Effector memory CD4-positive, alpha-beta T cell (primary cell): ENCODE data around the gene PELI3.

Experiments
- DNase-seq, 3 donors: peaks; one replicate each; pipeline ENCODE4 v3.0.0-alpha.2; 2020
- H3K27ac ChIP-seq: 2 replicates; pipeline ENCODE4 v1.7.0; 2013; ENCODE audit warnings: mild to moderate bottlenecking, low read length, moderate library complexity; ENCODE audit not compliant: insufficient read depth, poor library complexity, severe bottlenecking
- H3K27me3 ChIP-seq: replicated peaks from 2 replicates; pipeline ENCODE4 v1.7.0; 2013; ENCODE audit warnings: mild to moderate bottlenecking, low read length; ENCODE audit not compliant: insufficient read depth, control insufficient read depth, poor library complexity, severe bottlenecking
- H3K36me3 ChIP-seq: 2 replicates; pipeline ENCODE4 v1.7.0; 2013; ENCODE audit warnings: mild to moderate bottlenecking, low read length, moderate library complexity; ENCODE audit not compliant: control insufficient read depth, insufficient read depth
- H3K4me1 ChIP-seq: 2 replicates; pipeline ENCODE4 v1.7.0; 2013; ENCODE audit warnings: low read length, mild to moderate bottlenecking; ENCODE audit not compliant: control insufficient read depth, insufficient read depth, poor library complexity, severe bottlenecking
- H3K4me3 ChIP-seq: 2 replicates; pipeline ENCODE4 v1.7.0; 2013; ENCODE audit warnings: low read length, low read depth, mild to moderate bottlenecking; ENCODE audit not compliant: insufficient read depth, poor library complexity, severe bottlenecking
- H3K9me3 ChIP-seq: 2 replicates; pipeline ENCODE4 v1.7.0; 2013; ENCODE audit warnings: mild to moderate bottlenecking, low read length, moderate library complexity; ENCODE audit not compliant: control insufficient read depth
- total RNA-seq, 3 donors: gene quantifications; one replicate each; lab custom pipeline; 2026; lab: John Stamatoyannopoulos, UW

Gene PELI3
- total RNA-seq = 10.1 to 16.3 (median 11.1) reads per million in 3 donors

DNA sequence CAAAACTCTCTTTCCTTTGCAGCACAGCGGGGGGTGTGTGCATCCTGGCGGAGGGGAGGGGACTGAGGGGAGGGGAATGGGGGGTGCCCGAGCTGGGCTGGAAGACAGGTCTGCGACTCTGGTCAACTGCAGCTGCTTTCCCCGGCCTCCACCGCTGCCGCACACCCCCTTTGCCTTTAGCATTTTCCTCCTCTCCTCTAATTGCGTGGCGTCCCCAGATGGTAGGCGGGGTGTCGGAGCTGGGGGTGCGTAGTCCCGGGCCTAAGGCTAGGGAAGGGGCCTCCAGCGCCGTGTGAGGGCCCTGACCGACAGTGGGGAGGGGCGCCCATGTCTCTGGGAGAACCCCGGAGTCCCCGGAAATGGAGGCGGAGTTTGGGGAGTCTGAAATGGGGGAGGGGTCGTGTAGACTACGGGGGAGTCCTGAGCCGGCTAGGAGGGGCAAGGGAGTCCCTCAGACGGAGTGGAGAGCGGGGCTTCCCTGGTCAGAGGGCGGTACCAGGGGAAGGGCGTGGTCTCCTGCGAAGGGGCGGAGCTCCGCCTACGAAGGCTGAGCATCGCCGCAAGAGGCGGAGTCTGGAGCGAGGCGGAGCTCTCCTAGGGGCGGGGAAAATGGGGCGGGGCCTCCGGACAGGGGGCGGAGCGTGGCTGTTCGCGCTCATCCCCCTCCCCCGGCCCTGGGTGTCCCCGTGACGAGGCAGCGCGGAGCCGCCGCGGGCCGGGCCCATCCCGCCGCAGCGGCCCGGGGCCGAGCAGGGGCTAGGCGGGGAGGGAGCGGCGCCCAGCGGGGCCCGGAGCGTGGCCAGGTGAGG is at the start of gene PELI3:
TSS of gene PELI3 (plus strand) at position 681 of the 809 bp plus-strand sequence. CDS start 1,224 bp downstream, outside the sequence.
- Histone ChIP-seq H3K27ac (peak within 1 kb of the TSS; percentile 82), H3K27me3 (no peaks in the 10 kb centered on the region), H3K4me3 (peak within 1 kb of the TSS; percentile 73), H3K36me3 (no peaks in the 10 kb centered on the region), H3K4me1 (peaks cover 14% of the 10 kb centered on the region), H3K9me3 (no peaks in the 10 kb centered on the region)
- DNase-seq = peak; percentile 93 to 97 (median 93)

GRCh38 chr11:66417000-66417399 is 49.7 kb upstream of the PELI3 start:
- Histone ChIP-seq H3K36me3 (no peaks in the 10 kb centered on the region), H3K27me3 (peaks cover 7% of the 10 kb centered on the region)

GRCh38 chr11:66418168-66418985 is 48.3 kb upstream of the PELI3 start:
- DNase-seq = peak in 2 of 3 donors; percentile 13 to 24
- Histone ChIP-seq H3K4me3 (no peak overlapping the region), H3K36me3 (no peaks in the 10 kb centered on the region), H3K27ac (no peak overlapping the region), H3K4me1 (no peaks in the 10 kb centered on the region), H3K27me3 (peaks cover 7% of the 10 kb centered on the region), H3K9me3 (no peaks in the 10 kb centered on the region)

More at GRCh38 chr11:66417000-66417399, 49.7 kb upstream of the PELI3 start:
- Histone ChIP-seq H3K4me1 (no peaks in the 10 kb centered on the region), H3K27ac (no peak overlapping the region), H3K9me3 (no peaks in the 10 kb centered on the region), H3K4me3 (no peak overlapping the region)
- no peak for DNase-seq

- Histone ChIP-seq H3K4me1 (no peaks in the 10 kb centered on the region), H3K36me3 (no peaks in the 10 kb centered on the region), H3K27ac (no peak overlapping the region), H3K4me3 (no peak overlapping the region), H3K27me3 (peaks cover 7% of the 10 kb centered on the region), H3K9me3 (no peaks in the 10 kb centered on the region)
- DNase-seq = no peak
Measured at GRCh38 chr11:66418986-66419308, 47.8 kb upstream of the PELI3 start.

- Histone ChIP-seq H3K27me3 (peaks cover 7% of the 10 kb centered on the region), H3K4me3 (no peak overlapping the region), H3K9me3 (no peaks in the 10 kb centered on the region), H3K27ac (no peak overlapping the region), H3K36me3 (no peaks in the 10 kb centered on the region), H3K4me1 (no peaks in the 10 kb centered on the region)
- DNase-seq = no peak
Measured at GRCh38 chr11:66419825-66420224, 46.9 kb upstream of the PELI3 start.

- no peaks in the 10 kb centered on the region for H3K4me1 ChIP-seq
- DNase-seq = no peak
- H3K27ac ChIP-seq = no peak within 1 kb of the TSS
- peaks cover 7% of the 10 kb centered on the region for H3K27me3 ChIP-seq
- no peak within 1 kb of the TSS for H3K4me3 ChIP-seq
- no peaks in the 10 kb centered on the region for H3K9me3 ChIP-seq
- H3K36me3 ChIP-seq = no peaks in the 10 kb centered on the region
Measured at GRCh38 chr11:66420671-66421476, 45.8 kb upstream of the PELI3 start, which contains the start of gene NPAS4. TSS of gene NPAS4 (plus strand) at chr11:66421035. CDS start at chr11:66421180, 145 bp downstream.

- Histone ChIP-seq H3K27ac (no peak overlapping the region), H3K4me1 (no peaks in the 10 kb centered on the region), H3K9me3 (no peaks in the 10 kb centered on the region), H3K36me3 (no peaks in the 10 kb centered on the region), H3K4me3 (no peak overlapping the region), H3K27me3 (peaks cover 7% of the 10 kb centered on the region)
- peak; percentile 77 to 83 (median 83) for DNase-seq
Measured at GRCh38 chr11:66421492-66422205, 45.1 kb upstream of the PELI3 start.

- Histone ChIP-seq H3K4me3 (no peak overlapping the region), H3K36me3 (no peaks in the 10 kb centered on the region), H3K9me3 (no peaks in the 10 kb centered on the region), H3K27ac (no peak overlapping the region), H3K4me1 (no peaks in the 10 kb centered on the region), H3K27me3 (no peaks in the 10 kb centered on the region)
- no peak for DNase-seq
Measured at GRCh38 chr11:66426314-66426713, 40.4 kb upstream of the PELI3 start.

DNA sequence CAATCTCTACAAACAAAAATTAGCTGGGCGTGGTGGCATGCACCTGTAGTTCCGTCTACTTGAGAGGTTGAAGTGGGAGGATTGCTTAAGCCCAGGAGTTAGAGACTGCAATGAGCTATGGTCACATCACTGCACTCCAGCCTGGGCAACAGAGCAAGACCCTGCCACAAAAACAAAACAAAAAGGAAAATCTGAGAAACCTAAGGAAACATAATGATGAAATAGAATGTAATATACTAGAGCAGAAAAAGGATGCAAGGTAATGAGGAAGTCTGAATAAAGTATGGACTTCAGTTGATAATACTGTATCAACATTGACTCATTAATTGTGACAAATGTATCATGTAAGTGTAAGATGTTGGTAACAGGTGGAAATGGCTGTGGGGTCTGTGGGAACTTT is 37.8 kb upstream of the PELI3 start:
- H3K27ac ChIP-seq = no peak overlapping the region
- H3K27me3 ChIP-seq = no peaks in the 10 kb centered on the region
- H3K9me3 ChIP-seq = no peaks in the 10 kb centered on the region
- no peak for DNase-seq
- H3K4me3 ChIP-seq = no peak overlapping the region
- no peaks in the 10 kb centered on the region for H3K4me1 ChIP-seq
- no peaks in the 10 kb centered on the region for H3K36me3 ChIP-seq
